DOHH2 (cell line): ENCODE data around the gene WHRN.
A peak's percentile ranks its signal among the peaks of the same experiment; 100 is the strongest.

Source experiments
- H3F3A ChIP-seq: fragments of 200-600 bp; sonication (generic), shearing (Covaris generic); 2 replicates; pipeline ENCODE4 v1.6.0; 2016; ENCODE audit warnings: antibody characterized with exemption, mild to moderate bottlenecking; ENCODE audit not compliant: control insufficient read depth, insufficient read depth
- H3K27ac ChIP-seq: fragments of 200-600 bp; sonication (generic); 2 replicates; pipeline ENCODE4 v1.5.1; 2014; ENCODE audit warnings: low read depth, mild to moderate bottlenecking, low read length, moderate library complexity
- H3K27me3 ChIP-seq: fragments of 200-600 bp; sonication (generic); 2 replicates; pipeline ENCODE4 v1.6.1; 2014; ENCODE audit warnings: mild to moderate bottlenecking, low read length, mixed read lengths; ENCODE audit not compliant: control insufficient read depth
- H3K36me3 ChIP-seq: fragments of 200-600 bp; sonication (generic); 2 replicates; pipeline ENCODE4 v1.6.1; 2014; ENCODE audit warnings: mild to moderate bottlenecking, low read length, moderate library complexity, mixed read lengths; ENCODE audit not compliant: control insufficient read depth
- H3K4me1 ChIP-seq: fragments of 200-600 bp; sonication (generic); 2 replicates; pipeline ENCODE4 v1.6.1; 2014; ENCODE audit warnings: mild to moderate bottlenecking, low read length, mixed read lengths; ENCODE audit not compliant: control insufficient read depth
- H3K4me2 ChIP-seq: fragments of 200-600 bp; sonication (generic); 2 replicates; pipeline ENCODE4 v1.6.0; 2014; ENCODE audit warnings: mild to moderate bottlenecking, low read length, moderate library complexity
- H3K4me3 ChIP-seq: fragments of 200-600 bp; sonication (generic); 2 replicates; pipeline ENCODE4 v1.5.1; 2014; ENCODE audit warnings: mild to moderate bottlenecking, low read length, mixed read lengths
- H3K79me2 ChIP-seq: fragments of 200-600 bp; sonication (generic); 2 replicates; pipeline ENCODE4 v1.6.1; 2014; ENCODE audit warnings: mild to moderate bottlenecking, low read length, mixed read lengths; ENCODE audit not compliant: control insufficient read depth
- H3K9me2 ChIP-seq: fragments of 200-600 bp; sonication (generic); replicated peaks from 2 replicates; pipeline ENCODE4 v1.6.1; 2014; ENCODE audit warnings: mild to moderate bottlenecking, low read length, mixed read lengths; ENCODE audit not compliant: control insufficient read depth
- H3K9me3 ChIP-seq: fragments of 200-600 bp; sonication (generic); 2 replicates; pipeline ENCODE4 v1.6.1; 2014; ENCODE audit warnings: antibody characterized with exemption, low read length, mixed read lengths; ENCODE audit not compliant: control insufficient read depth, insufficient read depth
- H4K20me1 ChIP-seq: fragments of 200-600 bp; sonication (generic); 2 replicates; pipeline ENCODE4 v1.6.0; 2014; ENCODE audit warnings: low read depth, mild to moderate bottlenecking, antibody characterized with exemption, low read length, moderate library complexity; ENCODE audit not compliant: control insufficient read depth, insufficient read depth
- CTCF ChIP-seq: fragments of 200-600 bp; sonication (generic); IDR thresholded peaks from one replicate; pipeline ENCODE4 v1.5.1; 2014; ENCODE audit warnings: antibody characterized with exemption, mild to moderate bottlenecking, low read depth, low read length; ENCODE audit not compliant: poor library complexity, severe bottlenecking
- EZH2phosphoT487 ChIP-seq: fragments of 200-600 bp; sonication (generic); IDR thresholded peaks from 2 replicates; pipeline ENCODE4 v1.6.1; 2017; ENCODE audit warnings: borderline replicate concordance, mild to moderate bottlenecking, antibody characterized with exemption, low read length, moderate library complexity, mixed read lengths

The WHRN gene

GRCh38 chr9:114395768-114396167, 109.5 kb downstream of the WHRN start:
- Histone ChIP-seq H3F3A (peaks cover 31% of the 10 kb centered on the region), H3K9me3 (no peaks in the 10 kb centered on the region), H3K27ac (peak overlapping the region; percentile 95), H3K4me3 (peak overlapping the region; percentile 79), H3K9me2 (no peaks in the 10 kb centered on the region), H3K4me2 (peak overlapping the region; percentile 72), H3K27me3 (no peaks in the 10 kb centered on the region), H4K20me1 (no peaks in the 10 kb centered on the region), H3K36me3 (peaks cover 43% of the 10 kb centered on the region), H3K4me1 (peaks cover 69% of the 10 kb centered on the region), H3K79me2 (peaks cover 60% of the 10 kb centered on the region)
- TF ChIP-seq CTCF (no peak), EZH2phosphoT487 (no peak)

DNA sequence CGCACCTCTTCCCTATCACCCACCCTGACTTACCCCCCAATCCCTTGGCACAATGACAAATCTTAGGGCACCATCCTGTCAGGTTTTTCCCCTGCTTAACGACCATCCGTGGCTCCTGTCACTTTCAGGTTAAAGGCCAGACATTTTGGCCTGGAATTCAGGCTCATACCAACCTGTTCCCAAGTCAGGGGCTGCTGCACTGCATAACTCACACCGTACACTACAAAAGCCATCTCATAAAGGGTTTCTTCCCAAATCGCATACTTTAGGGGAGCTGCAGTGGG, 110.0 kb downstream of the WHRN start:
- TF ChIP-seq CTCF (no peak), EZH2phosphoT487 (no peak)
- peaks cover 65% of the 10 kb centered on the region for H3K79me2 ChIP-seq
- H3K9me2 ChIP-seq, result no peaks in the 10 kb centered on the region
- peak overlapping the region; percentile 79 for H3K4me3 ChIP-seq
- H3K36me3 ChIP-seq, result peaks cover 48% of the 10 kb centered on the region
- no peaks in the 10 kb centered on the region for H3K9me3 ChIP-seq
- H3K4me1 ChIP-seq, result peaks cover 74% of the 10 kb centered on the region
- no peaks in the 10 kb centered on the region for H3K27me3 ChIP-seq
- peaks cover 36% of the 10 kb centered on the region for H3F3A ChIP-seq
- peak overlapping the region; percentile 72 for H3K4me2 ChIP-seq
- H3K27ac ChIP-seq, result peak overlapping the region; percentile 95
- no peaks in the 10 kb centered on the region for H4K20me1 ChIP-seq

- Histone ChIP-seq H3K36me3 (peaks cover 53% of the 10 kb centered on the region), H4K20me1 (no peaks in the 10 kb centered on the region), H3K9me3 (no peaks in the 10 kb centered on the region), H3K27me3 (no peaks in the 10 kb centered on the region), H3K4me3 (peak overlapping the region; percentile 79), H3K27ac (peak overlapping the region; percentile 95), H3F3A (peaks cover 37% of the 10 kb centered on the region), H3K4me1 (peaks cover 80% of the 10 kb centered on the region), H3K4me2 (peak overlapping the region; percentile 72), H3K79me2 (peaks cover 70% of the 10 kb centered on the region), H3K9me2 (no peaks in the 10 kb centered on the region)
- TF ChIP-seq CTCF, result no peak
- TF ChIP-seq EZH2phosphoT487, result no peak
Measured at GRCh38 chr9:114394523-114395333, 110.5 kb downstream of the WHRN start.
